GM18498 (cell line): Measurements from ENCODE around the gene EPHA5.
"Not testable (repeated sequence)": the region's sequence is repeated elsewhere in the genome, so short reads cannot be mapped to it uniquely, and the experiment has no call there.

Experiments used
- ATAC-seq: cut with Tn5 transposase; IDR thresholded peaks from one replicate; pipeline ENCODE4 v1.9.1; 2021; ENCODE audit warnings: mild to moderate bottlenecking, moderate library complexity; ENCODE audit not compliant: unreplicated experiment

EPHA5 gene

GRCh38 chr4:65386927-65387326 lies 283.4 kb downstream of the EPHA5 start:
- no peak for ATAC-seq

- ATAC-seq, result no peak
Measured at GRCh38 chr4:65383589-65384305, 286.5 kb downstream of the EPHA5 start.

DNA sequence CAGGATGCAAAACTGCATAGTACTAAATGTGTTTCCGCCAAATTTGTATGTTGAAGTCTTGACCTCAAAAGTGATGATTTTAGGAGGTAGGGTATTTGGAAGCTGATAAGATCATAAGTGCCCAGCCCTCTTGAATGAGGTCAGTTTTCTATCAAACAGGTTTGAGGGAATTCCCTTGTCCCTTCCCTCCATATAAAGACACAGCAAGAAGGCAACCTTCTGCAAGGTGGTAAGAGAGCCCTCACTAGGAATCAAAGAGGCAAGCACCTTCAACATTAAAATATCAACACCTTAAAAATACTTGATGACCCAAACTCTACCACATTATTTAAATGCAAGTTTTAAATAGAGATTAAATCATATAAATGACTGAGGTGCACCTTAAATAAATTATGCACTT lies 288.6 kb downstream of the EPHA5 start:
- no peak for ATAC-seq

- no peak for ATAC-seq
Measured at GRCh38 chr4:65370709-65371108, 299.6 kb downstream of the EPHA5 start.

DNA sequence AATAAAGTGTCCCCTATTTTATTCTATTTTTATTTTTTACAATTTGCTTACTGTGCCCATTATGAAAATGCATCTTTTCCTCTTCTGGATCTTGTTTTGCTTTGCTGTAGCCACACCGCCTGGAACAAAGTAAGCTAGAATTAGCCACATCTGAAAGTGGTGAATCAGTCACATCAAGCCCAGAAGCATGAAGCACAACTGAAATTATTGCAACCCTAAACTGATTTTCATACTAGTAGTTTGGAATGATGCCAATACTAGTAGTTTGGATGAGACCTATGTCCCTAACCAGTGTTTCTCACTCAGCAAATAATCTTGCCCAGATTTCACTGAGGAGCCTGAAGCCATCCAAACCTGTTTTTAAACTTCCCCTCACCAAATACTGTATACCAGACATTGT lies 303.0 kb downstream of the EPHA5 start:
- ATAC-seq, result no peak

- ATAC-seq, result no peak
Measured at GRCh38 chr4:65358914-65359313, 311.4 kb downstream of the EPHA5 start.

DNA sequence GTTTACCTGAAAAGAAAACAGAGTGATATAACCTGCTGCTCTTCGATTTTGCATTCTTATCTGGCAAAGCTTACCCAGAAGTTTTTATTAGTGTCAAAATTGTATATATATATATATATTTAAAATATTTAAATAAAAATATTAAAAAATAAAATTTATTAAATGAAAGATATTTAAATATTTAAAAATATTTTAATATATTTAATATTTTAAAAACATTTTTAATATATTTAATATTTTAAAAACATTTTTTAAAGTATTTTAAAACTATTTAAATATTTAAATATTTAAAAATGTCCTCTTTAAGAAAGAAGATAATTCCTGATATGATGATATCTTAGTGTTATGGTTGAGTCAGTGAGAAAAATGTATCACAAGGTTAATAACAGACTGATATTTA lies 317.2 kb downstream of the EPHA5 start:
- no peak for ATAC-seq

GRCh38 chr4:65344278-65344825 lies 325.9 kb downstream of the EPHA5 start:
- no peak for ATAC-seq

- no peak for ATAC-seq
Measured at GRCh38 chr4:65343342-65343741, 326.9 kb downstream of the EPHA5 start.

GRCh38 chr4:65341557-65341956 lies 328.7 kb downstream of the EPHA5 start:
- no peak for ATAC-seq

DNA sequence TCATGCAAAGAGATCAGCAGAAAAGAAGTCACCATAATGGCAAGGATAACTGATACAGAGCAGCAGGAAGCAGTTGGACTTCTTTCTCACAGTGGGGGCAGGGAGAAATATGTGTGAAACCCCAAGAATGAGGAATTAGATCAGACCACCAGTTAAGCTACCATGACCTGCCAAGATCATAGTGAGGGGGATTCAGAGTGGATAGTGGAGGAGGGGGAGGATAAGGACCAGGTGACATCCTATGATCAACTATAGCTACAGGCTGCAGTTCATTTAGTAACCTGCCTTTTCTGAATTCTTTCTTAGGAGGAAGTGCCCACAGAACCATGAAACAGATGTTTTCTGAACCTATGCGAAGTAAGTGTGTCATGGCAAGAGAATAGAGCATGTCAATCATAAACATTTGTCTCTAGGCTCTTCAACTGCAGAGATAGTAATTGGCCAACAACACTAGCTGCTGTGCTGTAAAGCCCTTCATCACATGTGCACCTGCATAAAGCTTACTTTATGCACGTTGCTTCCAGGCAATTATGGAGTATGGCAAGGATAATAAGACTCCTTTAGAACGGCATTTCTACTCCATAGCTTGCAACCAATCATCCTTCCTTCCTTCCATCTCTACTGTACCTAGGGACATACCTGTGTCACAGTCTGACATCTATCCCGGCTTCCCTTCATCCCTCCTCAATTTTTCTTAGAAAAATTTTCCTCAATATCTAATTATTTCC lies 329.7 kb downstream of the EPHA5 start:
- no peak for ATAC-seq

GRCh38 chr4:65337371-65337770 lies 332.9 kb downstream of the EPHA5 start:
- ATAC-seq, result no peak

GRCh38 chr4:65336465-65336864 lies 333.8 kb downstream of the EPHA5 start:
- ATAC-seq, result no peak

DNA sequence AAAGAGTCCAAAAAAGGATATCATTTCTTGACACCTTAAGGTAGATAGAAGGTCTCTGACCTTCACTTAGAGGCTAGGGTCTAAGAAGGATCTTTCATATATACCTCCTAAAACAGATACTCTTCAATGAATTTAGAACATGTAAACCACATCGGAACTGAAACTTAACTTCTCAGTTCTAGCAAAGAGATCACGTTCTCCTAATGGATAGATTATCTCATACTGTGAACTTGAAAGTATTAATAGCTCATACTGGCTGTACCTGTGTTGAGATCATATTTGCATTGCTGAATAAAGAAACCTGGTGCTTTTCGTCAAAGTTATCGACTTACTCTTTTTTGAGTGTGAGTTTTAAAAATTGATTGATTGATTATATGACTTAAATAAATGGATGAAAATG lies 353.8 kb downstream of the EPHA5 start:
- no peak for ATAC-seq

- no peak for ATAC-seq
Measured at GRCh38 chr4:65311120-65311519, 359.2 kb downstream of the EPHA5 start.

DNA sequence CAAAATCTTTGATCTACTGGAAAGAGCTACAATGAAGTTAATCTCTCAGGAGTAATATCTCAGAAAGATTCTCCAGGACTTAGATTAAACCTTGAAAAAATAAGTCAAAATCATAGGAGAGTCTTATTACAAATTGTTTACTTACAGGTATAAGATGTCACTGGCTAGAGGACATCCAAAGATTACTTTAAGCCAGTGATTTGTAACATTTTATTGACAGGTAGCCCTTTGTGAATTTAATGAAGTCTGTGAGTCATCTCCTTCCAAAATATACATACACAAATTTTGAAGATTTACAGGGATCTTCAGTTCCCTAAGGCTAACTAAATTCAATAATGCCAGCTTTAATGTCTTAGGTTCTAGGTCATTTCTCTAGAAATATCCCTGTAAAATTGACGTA lies 359.7 kb downstream of the EPHA5 start:
- no peak for ATAC-seq

- not testable (repeated sequence) for ATAC-seq
Measured at GRCh38 chr4:65308626-65309025, 361.7 kb downstream of the EPHA5 start.

- ATAC-seq, result no peak
Measured at GRCh38 chr4:65302145-65302544, 368.1 kb downstream of the EPHA5 start.

DNA sequence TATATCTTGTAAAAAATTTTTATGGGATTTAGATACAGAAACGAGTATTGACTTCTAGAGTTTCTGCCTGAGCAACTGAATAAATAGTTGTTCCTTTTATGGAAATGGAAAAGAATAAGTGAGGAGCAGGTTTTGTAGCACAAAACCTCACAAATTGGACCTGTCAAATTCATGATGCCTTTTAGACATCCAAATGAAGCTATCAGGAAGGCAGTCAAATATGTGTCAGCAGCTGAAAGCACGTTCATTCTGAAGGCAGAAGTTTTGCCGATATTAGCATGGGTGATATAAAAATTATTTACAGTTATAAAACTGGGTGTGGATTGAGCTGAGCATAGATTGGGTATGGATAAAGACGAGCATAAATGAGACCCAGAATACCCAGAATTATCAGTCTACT lies 374.0 kb downstream of the EPHA5 start:
- no peak for ATAC-seq

- ATAC-seq, result no peak
Measured at GRCh38 chr4:65287071-65287470, 383.2 kb downstream of the EPHA5 start.
